WTC11 (cell line): ENCODE measurements around the gene HMX3. TPM values are rescaled to one million over a fixed set of nuclear protein-coding genes. Genes with fewer than 3 reads are reported as not detected.

Experiments
- ATF6 ChIP-seq: sonication (generic); formaldehyde crosslinking; IDR thresholded peaks from 2 replicates; pipeline ENCODE4 v1.8.1; 2023; ENCODE audit warnings: mild to moderate bottlenecking, missing genetic modification reagents
- CBFB ChIP-seq: sonication (generic); formaldehyde crosslinking; IDR thresholded peaks from 2 replicates; pipeline ENCODE4 v1.8.1; 2022; ENCODE audit warnings: mild to moderate bottlenecking, low read depth, missing genetic modification reagents
- CREB1 ChIP-seq: sonication (generic); formaldehyde crosslinking; IDR thresholded peaks from 2 replicates; pipeline ENCODE4 v1.8.0; 2023; ENCODE audit warnings: mild to moderate bottlenecking, missing genetic modification reagents
- FOXK1 ChIP-seq: sonication (generic); formaldehyde crosslinking; IDR thresholded peaks from 2 replicates; pipeline ENCODE4 v1.8.0; 2022; ENCODE audit warnings: mild to moderate bottlenecking, moderate library complexity, missing genetic modification reagents
- GTF2I ChIP-seq: fragments of 250-450 bp; sonication (Bioruptor Pico); conservative IDR thresholded peaks from 2 replicates; pipeline ENCODE4 v1.4.0; 2021; ENCODE audit warnings: mild to moderate bottlenecking
- IRF1 ChIP-seq: sonication (generic); formaldehyde crosslinking; IDR thresholded peaks from 2 replicates; pipeline ENCODE4 v1.8.0; 2023; ENCODE audit warnings: missing genetic modification reagents
- IRF2 ChIP-seq: sonication (generic); formaldehyde crosslinking; IDR thresholded peaks from 2 replicates; pipeline ENCODE4 v1.8.0; 2022; ENCODE audit warnings: low read depth, missing genetic modification reagents, borderline replicate concordance
- JAZF1 ChIP-seq: fragments of 250-450 bp; sonication (Bioruptor Pico); IDR thresholded peaks from 2 replicates; pipeline ENCODE4 v1.9.0; 2021; ENCODE audit warnings: moderate library complexity, mild to moderate bottlenecking, inconsistent platforms
- KAT7 ChIP-seq: sonication (generic); formaldehyde crosslinking; IDR thresholded peaks from 2 replicates; pipeline ENCODE4 v1.8.1; 2023; ENCODE audit warnings: missing genetic modification reagents, mild to moderate bottlenecking, borderline replicate concordance
- MAX ChIP-seq: sonication (generic); formaldehyde crosslinking; IDR thresholded peaks from 2 replicates; pipeline ENCODE4 v1.8.0; 2022; ENCODE audit warnings: mild to moderate bottlenecking, missing genetic modification reagents
- NFATC4 ChIP-seq: fragments of 250-450 bp; sonication (Bioruptor Pico); IDR thresholded peaks from 2 replicates; pipeline ENCODE4 v1.9.0; 2021; ENCODE audit warnings: mild to moderate bottlenecking
- NFE2L1 ChIP-seq: sonication (generic); formaldehyde crosslinking; IDR thresholded peaks from 2 replicates; pipeline ENCODE4 v1.8.1; 2023; ENCODE audit warnings: missing genetic modification reagents
- NFYB ChIP-seq: sonication (generic); formaldehyde crosslinking; conservative IDR thresholded peaks from 2 replicates; pipeline ENCODE4 v1.8.0; 2022; ENCODE audit warnings: low read depth, missing genetic modification reagents
- NR3C1 ChIP-seq: sonication (generic); formaldehyde crosslinking; conservative IDR thresholded peaks from 2 replicates; pipeline ENCODE4 v1.8.1; 2023; ENCODE audit warnings: low read depth, mild to moderate bottlenecking, missing genetic modification reagents
- PRRX2 ChIP-seq: fragments of 250-450 bp; sonication (Bioruptor Pico); IDR thresholded peaks from 2 replicates; pipeline ENCODE4 v1.8.0; 2021; ENCODE audit warnings: mild to moderate bottlenecking
- ZNF121 ChIP-seq: sonication (generic); formaldehyde crosslinking; IDR thresholded peaks from 2 replicates; pipeline ENCODE4 v1.8.0; 2023; ENCODE audit warnings: missing genetic modification reagents
- ZNF317 ChIP-seq: sonication (generic); formaldehyde crosslinking; IDR thresholded peaks from 2 replicates; pipeline ENCODE4 v1.8.1; 2023; ENCODE audit warnings: low read depth, mild to moderate bottlenecking, moderate library complexity, missing genetic modification reagents, borderline replicate concordance
- ZNF396 ChIP-seq: fragments of 250-450 bp; sonication (Bioruptor Pico); IDR thresholded peaks from 2 replicates; pipeline ENCODE4 v1.8.0; 2021; ENCODE audit warnings: mild to moderate bottlenecking, moderate library complexity, borderline replicate concordance
- ZSCAN18 ChIP-seq: fragments of 250-450 bp; sonication (Bioruptor Pico); IDR thresholded peaks from 2 replicates; pipeline ENCODE4 v2.1.2; 2022; ENCODE audit warnings: mild to moderate bottlenecking, moderate library complexity
- total RNA-seq: library from RNA; stranded (reverse); gene quantifications from 3 replicates; pipeline ENCODE4 v1.2.3, GENCODE V29; 2021
- TF ChIP-seq, protein P1 (sequence below): sonication (generic); formaldehyde crosslinking; IDR thresholded peaks from 2 replicates; pipeline ENCODE4 v1.8.1; 2022; ENCODE audit warnings: low read depth, mild to moderate bottlenecking, moderate library complexity, missing genetic modification reagents, borderline replicate concordance
- TF ChIP-seq, protein P2 (sequence below): sonication (generic); formaldehyde crosslinking; IDR thresholded peaks from 2 replicates; pipeline ENCODE4 v1.8.1; 2023; ENCODE audit warnings: mild to moderate bottlenecking, missing genetic modification reagents, borderline replicate concordance
- TF ChIP-seq, protein P3 (sequence below): sonication (generic); formaldehyde crosslinking; IDR thresholded peaks from 2 replicates; pipeline ENCODE4 v1.8.0; 2022; ENCODE audit warnings: mild to moderate bottlenecking, missing genetic modification reagents
- TF ChIP-seq, protein P4 (sequence below): sonication (generic); formaldehyde crosslinking; IDR thresholded peaks from 2 replicates; pipeline ENCODE4 v1.8.0; 2023; ENCODE audit warnings: missing genetic modification reagents, mild to moderate bottlenecking, borderline replicate concordance

HMX3 gene
- total RNA-seq, 1 experiment from 2014 or later, result not detected

- TF ChIP-seq, protein P1, sequence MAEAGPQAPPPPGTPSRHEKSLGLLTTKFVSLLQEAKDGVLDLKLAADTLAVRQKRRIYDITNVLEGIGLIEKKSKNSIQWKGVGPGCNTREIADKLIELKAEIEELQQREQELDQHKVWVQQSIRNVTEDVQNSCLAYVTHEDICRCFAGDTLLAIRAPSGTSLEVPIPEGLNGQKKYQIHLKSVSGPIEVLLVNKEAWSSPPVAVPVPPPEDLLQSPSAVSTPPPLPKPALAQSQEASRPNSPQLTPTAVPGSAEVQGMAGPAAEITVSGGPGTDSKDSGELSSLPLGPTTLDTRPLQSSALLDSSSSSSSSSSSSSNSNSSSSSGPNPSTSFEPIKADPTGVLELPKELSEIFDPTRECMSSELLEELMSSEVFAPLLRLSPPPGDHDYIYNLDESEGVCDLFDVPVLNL (CRISPR knock-in tag), result 0 out of 2 replicates have a peak, but pooled peaks have one; percentile 59
- no peak for TF ChIP-seq ZNF121 (CRISPR knock-in tag)
- no peak for TF ChIP-seq KAT7 (CRISPR knock-in tag)
- TF ChIP-seq FOXK1 (CRISPR knock-in tag), result no peak
- TF ChIP-seq ATF6, result no peak
- no peak for TF ChIP-seq JAZF1 (CRISPR knock-in tag)
- no peak for TF ChIP-seq NR3C1 (CRISPR knock-in tag)
- no peak for TF ChIP-seq NFATC4 (CRISPR knock-in tag)
- no peak for TF ChIP-seq ZNF396 (CRISPR knock-in tag)
- 0 out of 2 replicates have a peak, but pooled peaks have one; percentile 17 for TF ChIP-seq NFE2L1 (CRISPR knock-in tag)
- TF ChIP-seq ZNF317 (CRISPR knock-in tag), result no peak
- no peak for TF ChIP-seq IRF2
- no peak for TF ChIP-seq NFYB (CRISPR knock-in tag)
- no peak for TF ChIP-seq CREB1 (CRISPR knock-in tag)
- TF ChIP-seq MAX, result no peak
- TF ChIP-seq GTF2I (CRISPR knock-in tag), result no peak
- TF ChIP-seq, protein P2, sequence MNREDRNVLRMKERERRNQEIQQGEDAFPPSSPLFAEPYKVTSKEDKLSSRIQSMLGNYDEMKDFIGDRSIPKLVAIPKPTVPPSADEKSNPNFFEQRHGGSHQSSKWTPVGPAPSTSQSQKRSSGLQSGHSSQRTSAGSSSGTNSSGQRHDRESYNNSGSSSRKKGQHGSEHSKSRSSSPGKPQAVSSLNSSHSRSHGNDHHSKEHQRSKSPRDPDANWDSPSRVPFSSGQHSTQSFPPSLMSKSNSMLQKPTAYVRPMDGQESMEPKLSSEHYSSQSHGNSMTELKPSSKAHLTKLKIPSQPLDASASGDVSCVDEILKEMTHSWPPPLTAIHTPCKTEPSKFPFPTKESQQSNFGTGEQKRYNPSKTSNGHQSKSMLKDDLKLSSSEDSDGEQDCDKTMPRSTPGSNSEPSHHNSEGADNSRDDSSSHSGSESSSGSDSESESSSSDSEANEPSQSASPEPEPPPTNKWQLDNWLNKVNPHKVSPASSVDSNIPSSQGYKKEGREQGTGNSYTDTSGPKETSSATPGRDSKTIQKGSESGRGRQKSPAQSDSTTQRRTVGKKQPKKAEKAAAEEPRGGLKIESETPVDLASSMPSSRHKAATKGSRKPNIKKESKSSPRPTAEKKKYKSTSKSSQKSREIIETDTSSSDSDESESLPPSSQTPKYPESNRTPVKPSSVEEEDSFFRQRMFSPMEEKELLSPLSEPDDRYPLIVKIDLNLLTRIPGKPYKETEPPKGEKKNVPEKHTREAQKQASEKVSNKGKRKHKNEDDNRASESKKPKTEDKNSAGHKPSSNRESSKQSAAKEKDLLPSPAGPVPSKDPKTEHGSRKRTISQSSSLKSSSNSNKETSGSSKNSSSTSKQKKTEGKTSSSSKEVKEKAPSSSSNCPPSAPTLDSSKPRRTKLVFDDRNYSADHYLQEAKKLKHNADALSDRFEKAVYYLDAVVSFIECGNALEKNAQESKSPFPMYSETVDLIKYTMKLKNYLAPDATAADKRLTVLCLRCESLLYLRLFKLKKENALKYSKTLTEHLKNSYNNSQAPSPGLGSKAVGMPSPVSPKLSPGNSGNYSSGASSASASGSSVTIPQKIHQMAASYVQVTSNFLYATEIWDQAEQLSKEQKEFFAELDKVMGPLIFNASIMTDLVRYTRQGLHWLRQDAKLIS, result no peak
- no peak for TF ChIP-seq PRRX2
- TF ChIP-seq, protein P3, sequence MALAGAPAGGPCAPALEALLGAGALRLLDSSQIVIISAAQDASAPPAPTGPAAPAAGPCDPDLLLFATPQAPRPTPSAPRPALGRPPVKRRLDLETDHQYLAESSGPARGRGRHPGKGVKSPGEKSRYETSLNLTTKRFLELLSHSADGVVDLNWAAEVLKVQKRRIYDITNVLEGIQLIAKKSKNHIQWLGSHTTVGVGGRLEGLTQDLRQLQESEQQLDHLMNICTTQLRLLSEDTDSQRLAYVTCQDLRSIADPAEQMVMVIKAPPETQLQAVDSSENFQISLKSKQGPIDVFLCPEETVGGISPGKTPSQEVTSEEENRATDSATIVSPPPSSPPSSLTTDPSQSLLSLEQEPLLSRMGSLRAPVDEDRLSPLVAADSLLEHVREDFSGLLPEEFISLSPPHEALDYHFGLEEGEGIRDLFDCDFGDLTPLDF (CRISPR knock-in tag), result no peak
- TF ChIP-seq, protein P4, sequence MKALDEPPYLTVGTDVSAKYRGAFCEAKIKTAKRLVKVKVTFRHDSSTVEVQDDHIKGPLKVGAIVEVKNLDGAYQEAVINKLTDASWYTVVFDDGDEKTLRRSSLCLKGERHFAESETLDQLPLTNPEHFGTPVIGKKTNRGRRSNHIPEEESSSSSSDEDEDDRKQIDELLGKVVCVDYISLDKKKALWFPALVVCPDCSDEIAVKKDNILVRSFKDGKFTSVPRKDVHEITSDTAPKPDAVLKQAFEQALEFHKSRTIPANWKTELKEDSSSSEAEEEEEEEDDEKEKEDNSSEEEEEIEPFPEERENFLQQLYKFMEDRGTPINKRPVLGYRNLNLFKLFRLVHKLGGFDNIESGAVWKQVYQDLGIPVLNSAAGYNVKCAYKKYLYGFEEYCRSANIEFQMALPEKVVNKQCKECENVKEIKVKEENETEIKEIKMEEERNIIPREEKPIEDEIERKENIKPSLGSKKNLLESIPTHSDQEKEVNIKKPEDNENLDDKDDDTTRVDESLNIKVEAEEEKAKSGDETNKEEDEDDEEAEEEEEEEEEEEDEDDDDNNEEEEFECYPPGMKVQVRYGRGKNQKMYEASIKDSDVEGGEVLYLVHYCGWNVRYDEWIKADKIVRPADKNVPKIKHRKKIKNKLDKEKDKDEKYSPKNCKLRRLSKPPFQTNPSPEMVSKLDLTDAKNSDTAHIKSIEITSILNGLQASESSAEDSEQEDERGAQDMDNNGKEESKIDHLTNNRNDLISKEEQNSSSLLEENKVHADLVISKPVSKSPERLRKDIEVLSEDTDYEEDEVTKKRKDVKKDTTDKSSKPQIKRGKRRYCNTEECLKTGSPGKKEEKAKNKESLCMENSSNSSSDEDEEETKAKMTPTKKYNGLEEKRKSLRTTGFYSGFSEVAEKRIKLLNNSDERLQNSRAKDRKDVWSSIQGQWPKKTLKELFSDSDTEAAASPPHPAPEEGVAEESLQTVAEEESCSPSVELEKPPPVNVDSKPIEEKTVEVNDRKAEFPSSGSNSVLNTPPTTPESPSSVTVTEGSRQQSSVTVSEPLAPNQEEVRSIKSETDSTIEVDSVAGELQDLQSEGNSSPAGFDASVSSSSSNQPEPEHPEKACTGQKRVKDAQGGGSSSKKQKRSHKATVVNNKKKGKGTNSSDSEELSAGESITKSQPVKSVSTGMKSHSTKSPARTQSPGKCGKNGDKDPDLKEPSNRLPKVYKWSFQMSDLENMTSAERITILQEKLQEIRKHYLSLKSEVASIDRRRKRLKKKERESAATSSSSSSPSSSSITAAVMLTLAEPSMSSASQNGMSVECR, result 0 out of 2 replicates have a peak, but pooled peaks have one; percentile 68
- TF ChIP-seq IRF1 (CRISPR knock-in tag), result no peak
- no peak for TF ChIP-seq CBFB
- no peak for TF ChIP-seq ZSCAN18 (CRISPR knock-in tag)
Measured at GRCh38 chr10:123154711-123155505, 19.1 kb downstream of the HMX3 start (continued).
